ENCODE results near the gene EXOC3. TPM values are rescaled to one million over a fixed set of nuclear protein-coding genes. Genes with fewer than 3 reads are reported as not detected.

EXOC3 gene
- total RNA-seq, 1 experiment from 2014 or later, result 155 TPM

GRCh38 chr5:402615-403359, 40.2 kb upstream of the EXOC3 start:
- ChIA-PET CTCF (no interaction called here), POLR2A (ENCODE audit: unreplicated experiment) (no interaction called here)
- H3K27ac ChIP-seq, result no peak overlapping the region
- no peak overlapping the region for H2AFZ ChIP-seq
- DNase-seq, result no peak
- intact Hi-C loops (cut with micrococcal nuclease; ENCODE audit: unreplicated experiment), result no loop called here
- no peaks in the 10 kb centered on the region for H3K4me1 ChIP-seq (replicated peaks; ENCODE audit: insufficient read depth)
- no peak overlapping the region for H3K4me3 ChIP-seq
- H4K20me1 ChIP-seq (ENCODE audit: insufficient read depth), result no peaks in the 10 kb centered on the region
- H3K9me3 ChIP-seq (ENCODE audit: insufficient read depth, low read depth), result no peaks in the 10 kb centered on the region
- TF ChIP-seq CTCF (conservative IDR thresholded peaks at IDR 0.05), result no peak
- TF ChIP-seq EZH2 (IDR thresholded peaks at IDR 0.05; ENCODE audit: low read depth), result no peak
- H3K36me3 ChIP-seq (ENCODE audit: low read depth), result no peaks in the 10 kb centered on the region
- H3K4me2 ChIP-seq, result no peak overlapping the region
- H3K9me2 ChIP-seq (ENCODE audit: insufficient read depth), result no peaks in the 10 kb centered on the region
- BruUV-seq (replicated peaks), result no TSS peak
- no peaks in the 10 kb centered on the region for H3K79me2 ChIP-seq (ENCODE audit: low read depth)
- no peaks in the 10 kb centered on the region for H3K27me3 ChIP-seq (ENCODE audit: insufficient read depth, low read depth)
- no peaks in the 10 kb centered on the region for H3F3A ChIP-seq (ENCODE audit: insufficient read depth, low read depth)

- TF ChIP-seq CTCF (conservative IDR thresholded peaks at IDR 0.05), result no peak
- no peak for TF ChIP-seq EZH2 (IDR thresholded peaks at IDR 0.05; ENCODE audit: low read depth)
- H3F3A ChIP-seq (ENCODE audit: insufficient read depth, low read depth), result no peaks in the 10 kb centered on the region
- H3K4me1 ChIP-seq (replicated peaks; ENCODE audit: insufficient read depth), result no peaks in the 10 kb centered on the region
- POLR2A ChIA-PET (ENCODE audit: unreplicated experiment), result no interaction called here
- DNase-seq, result no peak
- H3K4me2 ChIP-seq, result no peak overlapping the region
- no peaks in the 10 kb centered on the region for H3K9me2 ChIP-seq (ENCODE audit: insufficient read depth)
- H4K20me1 ChIP-seq (ENCODE audit: insufficient read depth), result no peaks in the 10 kb centered on the region
- no peaks in the 10 kb centered on the region for H3K79me2 ChIP-seq (ENCODE audit: low read depth)
- no peak overlapping the region for H2AFZ ChIP-seq
- no TSS peak for BruUV-seq (replicated peaks)
- H3K4me3 ChIP-seq, result no peak overlapping the region
- no peaks in the 10 kb centered on the region for H3K36me3 ChIP-seq (ENCODE audit: low read depth)
- no peaks in the 10 kb centered on the region for H3K9me3 ChIP-seq (ENCODE audit: insufficient read depth, low read depth)
- intact Hi-C loops (cut with micrococcal nuclease; ENCODE audit: unreplicated experiment), result no loop called here
- no peaks in the 10 kb centered on the region for H3K27me3 ChIP-seq (ENCODE audit: insufficient read depth, low read depth)
- no peak overlapping the region for H3K27ac ChIP-seq
- CTCF ChIA-PET, result interaction anchor here (0.7 kb wide), 1 partner anchor 122 kb away, joined by 12 read pairs; no protein-coding TSS in a partner anchor
These were observed 39.0 kb upstream of the EXOC3 start for GRCh38 chr5:403995-404394.

GRCh38 chr5:404666-405241, 38.2 kb upstream of the EXOC3 start:
- no TSS peak for BruUV-seq (replicated peaks)
- Histone ChIP-seq H3K79me2 (ENCODE audit: low read depth) (no peaks in the 10 kb centered on the region), H3K4me3 (no peak overlapping the region), H3K9me3 (ENCODE audit: insufficient read depth, low read depth) (no peaks in the 10 kb centered on the region), H3K4me2 (no peak overlapping the region), H3F3A (ENCODE audit: insufficient read depth, low read depth) (no peaks in the 10 kb centered on the region), H3K36me3 (ENCODE audit: low read depth) (no peaks in the 10 kb centered on the region), H2AFZ (no peak overlapping the region), H3K4me1 (replicated peaks; ENCODE audit: insufficient read depth) (no peaks in the 10 kb centered on the region), H3K27ac (no peak overlapping the region), H3K27me3 (ENCODE audit: insufficient read depth, low read depth) (no peaks in the 10 kb centered on the region), H3K9me2 (ENCODE audit: insufficient read depth) (no peaks in the 10 kb centered on the region), H4K20me1 (ENCODE audit: insufficient read depth) (no peaks in the 10 kb centered on the region)
- CTCF ChIA-PET, result no interaction called here
- no peak for DNase-seq
- TF ChIP-seq CTCF (conservative IDR thresholded peaks at IDR 0.05), result no peak
- no peak for TF ChIP-seq EZH2 (IDR thresholded peaks at IDR 0.05; ENCODE audit: low read depth)
- intact Hi-C loops (cut with micrococcal nuclease; ENCODE audit: unreplicated experiment), result no loop called here
- POLR2A ChIA-PET (ENCODE audit: unreplicated experiment), result no interaction called here

Data from PC-9 (cell line).